NCI-H446 treated with DMSO at 0.1 percent for 48 hours (cell line): ENCODE measurements around the gene CIROP.
A peak's percentile ranks its signal among the peaks of the same experiment; 100 is the strongest.

Experiments used
- DNase-seq: peaks from one replicate; lab custom pipeline; 2025; lab: John Stamatoyannopoulos, UW

Gene CIROP

GRCh38 chr14:23129759-23130316, 25.0 kb upstream of the CIROP start:
- no peak for DNase-seq

GRCh38 chr14:23128969-23129758, 24.4 kb upstream of the CIROP start:
- no peak for DNase-seq

GRCh38 chr14:23127861-23128260, 23.1 kb upstream of the CIROP start:
- no peak for DNase-seq

GRCh38 chr14:23126548-23127278, 21.9 kb upstream of the CIROP start:
- DNase-seq = no peak

GRCh38 chr14:23125933-23126524, 21.2 kb upstream of the CIROP start:
- DNase-seq = no peak

- DNase-seq = no peak
Observed at GRCh38 chr14:23125011-23125410, 20.2 kb upstream of the CIROP start.

- no peak for DNase-seq
Observed at GRCh38 chr14:23124337-23124954, 19.7 kb upstream of the CIROP start.

GRCh38 chr14:23123419-23123818, 18.6 kb upstream of the CIROP start:
- DNase-seq = peak; percentile 76

GRCh38 chr14:23122086-23122485, 17.3 kb upstream of the CIROP start:
- no peak for DNase-seq

- DNase-seq = no peak
Observed at GRCh38 chr14:23121361-23121771, 16.6 kb upstream of the CIROP start.

GRCh38 chr14:23120541-23121251, 15.9 kb upstream of the CIROP start:
- DNase-seq = peak; percentile 69

GRCh38 chr14:23119363-23120327, 14.9 kb upstream of the CIROP start:
- DNase-seq = no peak

GRCh38 chr14:23118506-23119362, 13.9 kb upstream of the CIROP start, which contains the start of gene CEBPE:
TSS of gene CEBPE (minus strand) at chr14:23119255. CDS start at chr14:23119091, 164 bp downstream.
- DNase-seq = no peak

GRCh38 chr14:23117371-23118020, 12.7 kb upstream of the CIROP start:
- no peak for DNase-seq

GRCh38 chr14:23115918-23116317, 11.1 kb upstream of the CIROP start:
- DNase-seq = no peak

GRCh38 chr14:23115039-23115731, 10.4 kb upstream of the CIROP start:
- no peak for DNase-seq

GRCh38 chr14:23114669-23115038, 9.9 kb upstream of the CIROP start:
- DNase-seq = no peak

GRCh38 chr14:23114120-23114458, 9.3 kb upstream of the CIROP start:
- DNase-seq = no peak
